OCI-LY7 (cell line): ENCODE measurements around the gene ABCC3.

ENCODE experiments used
- CTCF ChIP-seq: fragments of 200-600 bp; sonication (generic); conservative IDR thresholded peaks from 2 replicates; pipeline ENCODE4 v1.5.1; 2014; ENCODE audit warnings: mild to moderate bottlenecking, antibody characterized with exemption, low read length, moderate library complexity, mixed read lengths
- EZH2phosphoT487 ChIP-seq: fragments of 200-600 bp; sonication (generic); IDR thresholded peaks from 2 replicates; pipeline ENCODE4 v1.6.1; 2018; ENCODE audit warnings: low read depth, borderline replicate concordance, mild to moderate bottlenecking, mixed run types, antibody characterized with exemption, low read length, moderate library complexity, mixed read lengths

GRCh38 chr17:50618941-50619340 lies 15.7 kb upstream of the ABCC3 start:
- TF ChIP-seq CTCF (no peak), EZH2phosphoT487 (no peak)
